HPDE6-E6E7 (cell line): Measurements from ENCODE around the gene COL11A2.
"Not testable (repeated sequence)": the region's sequence is repeated elsewhere in the genome, so short reads cannot be mapped to it uniquely, and the experiment has no call there.

ENCODE experiments used
- DNase-seq: peaks from one replicate; pipeline ENCODE4 v3.0.0; 2011; ENCODE audit warnings: missing footprints; ENCODE audit errors: extremely low spot score

The COL11A2 gene

DNA sequence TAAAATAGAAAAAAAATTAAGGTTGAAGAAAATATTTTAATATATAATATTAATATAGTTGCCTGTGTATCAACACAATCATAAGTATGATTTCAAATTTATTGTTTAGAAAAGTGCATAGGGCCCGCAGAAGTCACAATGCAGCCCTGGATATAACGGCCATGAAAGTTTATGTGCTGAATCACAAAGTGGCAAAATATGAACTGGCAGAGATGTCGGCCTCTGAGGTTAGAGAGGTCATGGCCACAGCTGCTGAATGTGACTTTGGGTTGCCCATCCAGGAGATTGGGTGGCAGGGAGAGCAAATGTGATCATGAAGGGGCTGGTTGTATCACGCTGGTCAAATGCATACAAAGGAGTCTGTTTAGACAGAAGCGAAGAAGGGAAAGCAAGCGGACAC, 35.7 kb downstream of the COL11A2 start:
- DNase-seq, result no peak

DNA sequence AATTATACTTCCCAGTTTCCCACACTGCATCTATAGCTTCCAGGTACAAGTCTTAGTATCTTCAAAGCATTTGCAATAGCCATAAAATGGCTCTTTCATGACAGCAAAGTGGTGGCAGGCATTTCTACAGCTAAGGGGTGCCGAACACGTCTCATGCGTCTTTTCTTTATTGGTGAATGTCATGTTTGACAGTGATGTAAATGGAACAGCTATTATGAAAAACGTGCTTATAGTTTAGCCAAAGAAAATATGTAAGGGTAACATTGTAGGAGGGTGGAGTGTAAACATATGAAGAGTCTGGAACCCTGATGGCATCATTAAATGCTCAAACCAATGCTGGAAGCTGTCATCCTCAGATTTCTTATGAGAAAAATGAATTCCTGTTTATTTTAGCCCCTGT, 37.9 kb downstream of the COL11A2 start:
- DNase-seq, result no peak

DNA sequence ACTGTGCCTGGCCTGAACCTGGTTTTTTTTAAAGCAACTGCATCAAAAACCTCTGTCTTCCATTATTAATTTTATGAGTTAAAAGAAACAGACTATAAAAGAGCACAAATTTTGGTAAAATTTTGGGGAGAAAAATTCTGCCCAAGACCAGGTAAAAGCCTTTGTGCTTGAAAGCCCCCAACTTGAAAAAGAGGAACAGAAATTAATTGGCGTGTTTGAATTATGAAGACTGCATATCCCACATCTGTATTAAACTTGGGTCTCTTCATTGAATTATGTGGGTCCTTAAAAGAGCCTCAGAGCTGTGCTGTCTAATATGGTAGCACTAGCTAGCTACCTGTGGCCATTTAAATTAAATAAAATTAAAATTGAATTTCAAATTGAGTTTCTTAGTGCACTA, 41.2 kb downstream of the COL11A2 start:
- DNase-seq, result no peak

DNA sequence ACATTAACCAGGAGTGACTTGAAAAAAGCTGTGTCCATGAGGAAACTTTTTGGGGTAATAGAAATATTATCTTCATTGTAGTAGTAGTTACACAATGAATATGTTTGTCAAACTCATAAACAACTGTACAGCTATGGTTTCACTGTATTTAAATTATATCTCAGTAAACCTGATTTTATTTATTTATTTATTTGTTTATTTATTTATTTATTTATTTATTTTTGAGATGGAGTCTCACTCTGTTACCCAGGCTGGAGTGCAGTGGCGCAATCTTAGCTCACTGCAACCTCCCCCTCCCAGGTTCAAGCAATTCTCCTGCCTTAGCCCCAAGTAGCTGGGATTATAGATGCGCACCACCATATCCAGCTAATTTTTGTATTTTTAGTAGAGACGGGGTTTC, 41.7 kb downstream of the COL11A2 start:
- not testable (repeated sequence) for DNase-seq

DNA sequence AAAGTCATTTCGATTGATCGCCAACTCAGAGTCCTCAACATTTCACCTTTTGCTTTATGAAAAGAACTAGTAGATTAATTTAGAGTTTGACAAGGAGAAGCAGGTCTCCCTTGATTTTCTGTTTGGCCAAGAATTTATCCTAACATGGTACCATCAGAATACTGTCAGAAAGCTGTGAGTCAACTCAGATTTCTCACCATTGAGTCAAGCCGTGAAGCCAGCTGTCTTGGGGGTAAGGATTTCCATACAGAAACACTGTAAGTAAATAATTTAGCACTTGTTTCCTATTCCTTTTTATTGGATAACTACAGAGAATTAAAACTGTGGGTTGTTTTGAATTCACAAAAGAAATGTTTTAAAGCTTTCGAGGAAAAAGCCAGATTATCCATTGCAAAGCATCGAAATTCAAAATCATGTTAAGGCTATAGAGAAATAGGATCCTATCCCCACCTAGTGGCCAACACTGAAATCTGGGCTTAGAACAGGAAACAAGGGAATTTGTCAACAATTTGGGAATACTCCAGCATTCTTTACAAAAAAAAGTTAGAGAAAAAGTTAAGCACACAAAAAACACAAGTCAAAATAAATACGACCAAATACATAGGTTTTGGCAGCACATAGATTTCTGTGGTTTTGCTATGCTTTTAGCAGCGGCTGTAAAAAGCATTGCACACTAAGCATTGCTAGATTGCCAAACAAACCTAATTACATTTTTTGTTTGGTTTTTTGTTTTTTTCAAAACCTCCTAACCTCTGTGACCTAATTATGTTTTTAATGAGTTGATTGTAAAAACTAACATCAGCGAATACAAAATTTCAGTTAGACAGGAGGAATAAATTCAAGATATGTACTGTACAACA, 44.2 kb downstream of the COL11A2 start:
- peak; percentile 39 for DNase-seq

DNA sequence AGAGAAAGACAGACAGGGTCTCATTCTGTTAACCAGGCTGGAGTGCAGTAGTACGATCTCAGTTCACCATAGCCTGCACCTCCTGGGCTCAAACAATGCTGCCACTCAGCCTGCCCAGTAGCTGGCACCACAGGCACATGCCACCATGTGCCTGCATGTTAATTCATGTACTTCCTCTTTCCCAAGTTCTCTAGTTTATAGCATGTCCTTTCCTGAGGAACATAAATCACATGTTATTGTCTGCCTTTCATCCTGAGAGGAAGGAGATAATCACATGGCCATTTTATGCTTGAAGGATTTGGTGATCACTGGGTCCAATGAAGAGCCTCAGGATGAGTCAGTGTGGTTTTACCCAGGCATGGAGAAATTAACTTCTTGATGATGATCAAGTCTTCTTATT, 47.9 kb downstream of the COL11A2 start:
- DNase-seq, result no peak

DNA sequence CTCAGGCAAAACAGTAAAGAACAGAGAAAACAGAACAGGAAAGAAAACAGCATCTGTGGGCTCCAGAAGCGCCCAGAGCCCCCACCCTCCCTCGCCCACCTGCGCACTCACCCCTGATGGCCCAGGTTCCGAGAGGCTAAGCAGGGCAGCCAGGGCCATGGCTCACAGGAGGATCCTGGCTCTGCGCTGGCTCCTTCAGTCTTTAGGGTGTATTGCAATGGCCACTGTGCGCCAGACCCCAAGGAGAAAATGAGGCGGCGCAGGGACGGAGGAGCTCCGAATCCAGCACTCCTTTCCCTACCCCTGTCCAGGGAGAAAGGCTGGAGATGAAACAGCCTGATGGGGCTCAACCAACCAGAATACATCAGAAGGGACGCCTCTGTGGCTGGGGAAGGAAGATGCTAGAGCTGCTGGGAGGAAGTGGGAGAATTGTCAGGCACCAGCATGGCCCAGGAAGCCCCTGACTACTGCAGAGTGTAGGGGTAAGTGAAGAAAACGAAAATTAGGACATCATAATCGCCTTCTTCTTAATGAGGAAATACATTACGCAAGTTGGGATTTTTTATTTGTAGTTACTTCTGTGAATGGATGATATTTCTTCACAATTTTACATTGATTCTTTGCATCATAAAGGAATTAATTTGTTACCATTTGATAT, 49.0 kb downstream of the COL11A2 start:
- no peak for DNase-seq

DNA sequence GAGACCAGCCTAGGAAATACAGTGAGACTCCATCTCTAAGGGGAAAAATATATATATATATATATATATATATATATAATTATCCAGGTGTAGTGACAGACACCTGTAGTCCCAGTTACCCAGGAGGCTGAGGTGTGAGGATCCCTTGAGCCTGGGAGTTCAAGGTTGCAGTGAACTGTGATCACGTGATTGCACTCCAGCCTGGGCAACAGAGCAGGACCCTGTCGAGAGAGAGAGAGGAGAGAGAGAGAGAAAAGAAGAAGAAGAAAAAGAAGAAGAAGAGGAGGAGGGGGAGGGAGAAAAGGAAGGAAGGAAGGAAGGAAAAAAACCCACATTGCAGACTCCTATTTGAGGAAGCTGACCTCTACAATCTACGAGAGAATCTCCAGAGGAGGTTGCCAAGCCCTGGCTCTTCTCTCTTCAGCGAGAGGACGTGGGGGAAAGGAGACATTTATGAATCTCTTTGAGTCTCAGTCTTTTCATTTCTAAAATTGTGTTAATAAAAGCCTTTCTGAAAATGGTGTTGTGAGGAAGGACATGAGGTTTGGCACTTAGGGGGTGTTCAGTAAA, 49.7 kb downstream of the COL11A2 start:
- DNase-seq, result no peak

DNA sequence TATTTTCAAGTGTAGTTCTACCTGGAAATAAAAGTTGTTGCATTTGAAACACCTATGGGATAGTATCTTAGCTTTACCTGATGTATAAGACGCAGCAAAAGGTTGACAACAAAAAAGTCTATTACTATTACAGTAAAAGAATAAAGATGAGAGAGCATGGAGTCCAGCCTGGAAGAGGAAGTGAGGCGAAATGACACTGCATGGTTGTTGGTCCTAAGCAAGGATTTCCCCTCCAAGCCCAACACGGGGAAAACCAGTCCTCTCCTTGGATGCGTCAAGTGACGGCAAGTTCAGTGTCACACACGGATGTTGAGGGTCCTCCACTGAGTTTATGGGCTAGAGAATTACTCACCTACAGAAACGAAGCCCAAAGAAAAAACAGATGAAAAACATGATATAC, 51.7 kb downstream of the COL11A2 start:
- no peak for DNase-seq

DNA sequence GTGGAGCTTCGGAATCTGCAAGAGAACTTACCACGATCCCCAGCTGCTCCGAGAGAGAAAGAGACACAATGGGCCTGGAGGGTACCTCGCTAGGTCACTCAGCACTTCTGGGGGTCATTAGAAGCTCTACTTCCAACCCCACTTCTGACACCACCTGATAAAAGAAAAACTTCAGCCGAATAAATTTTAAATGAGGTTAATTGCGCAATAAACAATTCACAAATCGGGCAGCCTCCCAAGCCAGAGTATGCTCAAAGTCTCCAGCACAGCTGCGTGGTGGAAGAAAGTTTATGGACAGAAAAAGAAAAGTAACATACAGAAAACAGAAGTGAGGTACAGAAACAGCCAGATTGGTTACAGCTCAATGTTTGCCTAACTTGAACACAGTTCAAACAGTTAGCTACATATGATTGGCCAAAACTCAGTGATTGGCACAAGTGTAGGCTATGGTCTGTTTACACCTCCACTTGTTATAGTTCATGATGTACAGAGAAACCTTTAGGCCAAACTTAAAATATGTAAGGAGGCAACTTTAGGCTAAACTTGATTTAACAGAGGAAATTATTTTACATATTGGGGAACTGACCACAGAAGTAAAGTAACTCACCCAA, 52.6 kb downstream of the COL11A2 start:
- DNase-seq, result no peak

DNA sequence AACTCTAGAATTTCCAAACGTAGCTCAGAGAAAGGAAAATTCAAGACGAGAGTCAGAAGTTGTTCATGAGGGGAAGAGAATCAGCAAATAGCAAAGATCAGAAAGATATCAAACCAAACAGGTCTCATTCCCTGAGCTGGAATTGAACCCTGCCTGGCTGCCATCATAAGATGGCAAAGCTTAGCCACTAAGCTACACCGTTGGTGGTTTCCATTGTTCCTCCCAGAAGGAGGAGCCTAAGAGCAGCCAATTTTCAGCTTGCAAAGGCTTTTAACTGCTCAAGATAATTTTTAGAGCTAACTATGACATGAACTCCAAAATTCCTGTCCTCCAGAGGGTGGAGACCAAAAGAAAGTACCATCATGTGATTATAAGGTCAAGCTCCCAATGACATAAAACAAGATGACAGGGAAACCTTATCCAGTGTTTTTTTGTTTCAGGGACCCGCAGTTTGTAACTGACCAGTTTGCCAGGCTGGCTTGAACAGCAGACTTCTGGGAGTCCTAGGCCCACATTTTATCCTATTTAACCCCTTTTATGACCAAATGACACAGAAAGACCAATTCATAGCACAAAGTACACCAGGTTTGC, 55.9 kb downstream of the COL11A2 start:
- DNase-seq, result no peak

DNA sequence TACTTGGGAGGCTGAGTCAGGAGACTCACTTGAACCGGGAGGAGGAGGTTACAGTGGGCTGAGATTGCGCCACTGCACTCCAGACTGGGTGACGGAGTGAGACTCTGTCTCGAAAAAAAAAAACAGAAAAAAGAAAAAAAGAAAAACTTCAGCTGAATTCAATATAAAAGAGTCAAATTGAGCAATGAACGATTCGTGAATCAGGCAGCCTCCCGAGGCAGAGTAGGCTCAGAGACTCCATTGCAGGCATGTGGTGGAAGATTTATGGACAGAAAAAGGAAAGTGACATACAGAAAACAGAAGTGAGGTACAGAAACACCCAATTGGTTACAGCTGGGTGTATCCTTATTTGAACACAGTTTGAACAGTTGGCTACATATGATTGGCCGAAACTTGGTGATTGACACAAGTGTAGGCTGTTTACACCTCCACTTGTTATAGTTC, 60.2 kb downstream of the COL11A2 start:
- DNase-seq, result no peak

DNA sequence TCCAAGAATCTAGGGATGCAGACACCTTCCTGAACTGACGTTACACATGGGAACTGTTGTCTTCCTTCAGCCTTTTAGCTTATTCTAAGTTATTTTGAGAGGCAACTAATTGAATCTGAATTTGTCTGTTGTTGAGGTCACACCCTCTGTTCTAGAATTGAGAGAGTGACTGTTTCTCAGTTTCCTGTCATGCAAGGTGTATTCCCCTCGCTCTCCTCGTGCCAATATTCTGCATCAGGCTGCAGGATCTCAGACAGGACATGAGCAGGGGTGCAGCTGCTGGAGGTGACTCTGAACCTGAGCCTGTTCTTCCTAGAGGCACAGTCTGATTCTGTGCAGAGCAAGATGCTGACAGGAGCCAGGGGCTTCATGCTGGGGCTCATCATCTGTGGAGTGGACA, 63.9 kb downstream of the COL11A2 start:
- DNase-seq, result no peak

DNA sequence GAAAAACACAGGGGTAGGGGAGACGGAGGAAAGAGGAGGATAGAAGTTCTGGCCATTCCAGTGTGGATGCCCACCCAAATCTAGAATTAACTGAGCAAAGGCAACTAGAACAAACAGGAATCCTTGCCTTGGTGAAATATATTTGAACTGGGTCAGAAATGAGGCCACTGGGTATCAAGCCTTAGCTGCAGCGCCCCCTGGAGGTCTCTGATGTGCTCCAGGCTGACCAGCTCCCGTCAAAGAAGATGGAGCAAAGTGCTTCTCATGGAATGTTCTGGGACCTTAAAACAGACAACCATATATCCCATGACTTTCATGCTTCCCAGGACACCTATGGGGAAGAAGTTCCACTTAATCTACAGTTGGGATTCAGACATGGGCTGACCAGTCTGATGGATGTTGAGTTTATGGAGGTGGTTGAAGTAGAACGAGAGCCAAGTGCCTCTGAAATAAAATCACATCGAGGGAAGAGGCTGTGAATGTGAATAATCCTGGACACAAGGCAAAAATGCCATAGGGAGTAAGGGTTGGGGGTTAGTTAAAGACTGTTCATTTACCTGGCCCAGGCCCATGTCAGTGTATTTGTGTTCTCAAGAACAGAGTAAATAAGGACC, 66.1 kb downstream of the COL11A2 start:
- DNase-seq, result peak; percentile 23

DNA sequence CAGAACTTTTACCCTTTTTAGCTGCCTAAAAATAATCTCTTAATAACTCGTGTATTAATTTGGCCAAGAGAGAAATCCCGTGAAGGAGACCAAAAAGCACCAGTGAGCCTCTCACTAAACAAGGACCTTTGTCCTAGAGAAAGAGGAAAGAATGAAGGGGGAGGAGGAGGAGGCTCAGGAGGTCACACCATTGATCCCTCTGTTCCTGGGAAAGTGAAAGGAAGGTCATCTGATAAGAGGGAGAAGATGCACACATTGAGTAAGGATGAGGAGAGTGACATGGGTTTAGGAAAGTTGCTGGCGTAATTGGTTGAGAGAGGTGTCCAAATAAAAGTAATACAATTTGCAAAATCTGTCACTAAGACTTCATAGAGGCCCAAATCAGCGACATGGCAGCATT, 67.3 kb downstream of the COL11A2 start:
- no peak for DNase-seq

DNA sequence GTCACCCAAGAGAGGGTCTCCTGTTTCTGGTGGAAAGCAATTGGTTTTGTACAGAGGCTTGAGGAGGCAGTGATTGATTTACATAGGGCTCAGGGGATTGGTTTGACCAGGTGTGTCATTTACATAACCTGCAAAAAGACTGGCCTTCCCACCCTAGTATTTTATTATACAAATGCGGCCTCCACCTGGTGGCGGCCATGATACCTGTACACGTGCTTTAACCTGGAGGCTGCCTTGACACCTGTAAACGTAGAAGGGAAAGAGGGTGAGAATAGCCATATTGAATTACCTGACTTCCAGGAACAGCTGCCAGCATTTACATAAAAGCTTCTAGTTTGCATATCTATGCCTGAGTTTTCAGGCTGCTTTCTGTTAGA, 67.8 kb downstream of the COL11A2 start:
- no peak for DNase-seq

DNA sequence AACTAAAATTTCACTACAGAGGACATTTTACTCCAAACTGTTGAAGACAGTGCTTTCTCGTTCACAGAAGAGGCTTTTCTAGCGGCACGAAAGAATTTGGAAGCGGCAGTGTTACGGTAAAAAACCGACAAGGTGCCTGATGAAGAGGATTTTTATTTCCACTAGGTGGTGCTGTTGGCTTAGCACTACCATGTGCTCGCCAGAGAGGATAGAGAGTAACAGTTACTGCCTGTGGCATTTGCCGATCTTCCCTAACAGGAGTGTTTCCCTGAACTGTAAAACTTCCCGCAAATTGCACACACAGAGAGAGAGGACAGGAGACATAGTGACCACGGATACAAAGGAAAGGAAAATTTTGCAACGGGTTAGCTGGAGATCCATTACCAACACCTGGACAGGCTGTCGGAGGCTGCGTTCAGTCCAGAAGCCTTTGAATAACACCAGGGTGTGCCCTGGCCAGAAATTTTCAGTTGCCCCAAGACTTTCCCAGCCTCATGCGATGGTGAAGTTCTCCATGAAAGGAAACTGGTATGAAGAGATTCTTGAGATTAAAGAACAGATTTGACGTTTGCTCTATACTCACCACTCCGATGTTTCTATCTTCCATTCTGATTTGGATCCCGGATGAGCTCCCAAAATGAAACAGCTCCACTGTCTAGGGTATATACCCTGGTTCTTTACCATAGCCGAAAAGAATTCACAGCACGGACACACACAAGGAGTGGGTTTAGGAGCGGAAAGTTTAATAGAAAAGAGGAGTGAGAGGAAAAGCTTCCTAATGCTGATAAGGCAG, 68.3 kb downstream of the COL11A2 start:
- no peak for DNase-seq

DNA sequence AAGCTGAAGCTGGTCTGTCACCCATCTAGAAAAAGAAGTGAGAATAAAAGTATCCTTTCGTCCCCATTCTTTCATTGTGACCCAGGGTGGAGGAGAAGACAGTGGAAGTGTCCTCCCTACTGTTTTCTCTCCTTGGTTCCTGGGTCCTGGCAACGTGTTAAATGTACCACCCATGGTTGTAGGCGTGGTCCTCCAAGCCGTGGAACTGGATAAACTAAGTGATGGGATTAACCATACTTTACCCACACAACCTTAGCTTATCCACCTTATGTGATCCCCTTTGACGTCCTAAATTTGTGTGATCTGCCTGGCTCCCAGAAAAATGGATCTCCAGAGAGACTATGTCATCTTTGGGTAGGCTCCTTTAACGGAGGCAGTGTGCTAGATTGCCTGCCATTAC, 69.1 kb downstream of the COL11A2 start:
- no peak for DNase-seq

DNA sequence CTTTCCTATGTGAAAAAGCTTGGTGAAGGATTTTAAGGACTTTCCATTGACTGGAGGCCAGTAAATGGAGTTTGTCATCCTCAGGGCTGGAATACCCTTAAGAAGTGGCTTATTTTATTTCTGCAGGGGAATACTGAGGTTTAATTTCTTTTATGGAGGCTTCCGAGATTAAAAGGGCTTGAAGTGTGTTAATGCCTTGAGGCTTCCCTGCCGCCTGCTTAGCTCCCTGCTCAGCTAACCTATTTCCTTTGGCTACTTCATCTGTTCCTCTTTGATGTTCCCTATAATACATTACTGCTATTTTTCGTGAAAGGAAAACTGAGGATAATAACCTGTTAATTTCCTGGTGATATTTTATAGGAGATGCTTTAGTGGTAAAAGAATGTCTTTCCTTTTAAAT, 72.3 kb downstream of the COL11A2 start:
- DNase-seq, result no peak

DNA sequence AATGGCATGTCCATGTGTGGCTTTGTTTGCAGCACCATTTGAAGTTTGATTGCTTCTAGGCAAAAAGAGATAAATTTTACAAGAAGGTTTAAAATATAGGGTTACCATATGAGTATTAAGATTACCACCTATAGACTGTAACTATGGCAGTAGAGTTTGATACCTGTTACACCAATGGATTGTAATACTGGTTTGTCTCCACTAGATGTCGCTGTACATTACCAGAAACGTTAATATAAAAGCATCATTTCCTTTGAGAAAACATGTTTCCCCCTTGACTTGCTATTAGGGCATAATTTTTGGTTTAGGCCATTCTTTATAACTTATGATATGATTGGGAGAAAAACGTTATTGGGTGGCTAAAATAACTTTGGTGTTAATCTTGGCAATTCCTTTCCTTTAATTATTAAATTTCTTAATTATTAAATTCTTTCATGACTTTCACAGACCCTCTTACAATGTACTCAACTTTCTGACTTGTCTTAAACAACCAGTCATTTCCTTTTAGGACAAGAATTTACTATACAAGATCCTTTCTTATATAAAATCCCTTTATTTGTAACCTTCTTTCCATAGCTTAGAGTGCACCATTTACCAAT, 73.6 kb downstream of the COL11A2 start:
- no peak for DNase-seq
